Retinal pigment epithelial cell (primary cell): ENCODE results near the gene KISS1.
A peak's percentile ranks its signal among the peaks of the same experiment; 100 is the strongest.

Experiments used
- DNase-seq: peaks from one replicate; pipeline ENCODE4 v3.0.0-alpha.2; 2010; ENCODE audit warnings: low read depth
- H3K4me3 ChIP-seq: 2 replicates; pipeline ENCODE4 v1.5.1; 2011; ENCODE audit warnings: mild to moderate bottlenecking, low read length, control low read depth, moderate library complexity
- CTCF ChIP-seq: conservative IDR thresholded peaks from 2 replicates; pipeline ENCODE4 v1.5.1; 2011; ENCODE audit warnings: low read depth, low read length, control low read depth, inconsistent platforms

Gene KISS1

GRCh38 chr1:204201348-204202040 lies 5.2 kb upstream of the KISS1 start:
- H3K4me3 ChIP-seq: no peak overlapping the region
- DNase-seq: no peak
- TF ChIP-seq CTCF: no peak

GRCh38 chr1:204199579-204199978 lies 3.3 kb upstream of the KISS1 start:
- no peak for DNase-seq
- no peak overlapping the region for H3K4me3 ChIP-seq
- TF ChIP-seq CTCF: no peak

- peak; percentile 32 for DNase-seq
- peak; percentile 16 for TF ChIP-seq CTCF
- H3K4me3 ChIP-seq: no peak overlapping the region
Observed at GRCh38 chr1:204198348-204199340, 2.4 kb upstream of the KISS1 start.

- no peak for DNase-seq
- H3K4me3 ChIP-seq: no peak overlapping the region
- TF ChIP-seq CTCF: no peak
Observed at GRCh38 chr1:204197068-204197467, 777 bp upstream of the KISS1 start.

- H3K4me3 ChIP-seq: no peak overlapping the region
- no peak for DNase-seq
- no peak for TF ChIP-seq CTCF
Observed at GRCh38 chr1:204194771-204195170, 1.5 kb downstream of the KISS1 start.

- no peak for DNase-seq
- no peak overlapping the region for H3K4me3 ChIP-seq
- no peak for TF ChIP-seq CTCF
Observed at GRCh38 chr1:204194080-204194479, 2.2 kb downstream of the KISS1 start.
